ENCODE data around the gene PSD4.

DNA sequence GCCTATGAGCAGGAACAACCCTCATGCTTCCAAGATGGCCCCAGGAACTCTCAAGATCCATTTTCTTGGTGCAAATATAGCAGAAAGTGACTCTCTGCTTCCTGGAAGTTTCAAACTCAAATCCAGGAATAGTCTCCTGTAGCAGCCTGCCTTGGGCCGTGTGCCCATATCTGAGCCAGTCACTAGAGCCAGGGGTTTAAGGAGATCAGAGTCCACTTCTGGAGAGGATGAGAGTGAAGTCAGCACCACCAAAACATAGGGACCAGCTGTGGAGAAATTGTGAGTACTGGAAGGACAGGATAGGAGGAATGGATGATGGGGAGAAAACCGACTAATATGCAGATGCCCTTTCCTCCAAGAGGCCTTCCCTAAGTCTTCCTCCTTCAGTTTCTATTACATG is 33.2 kb downstream of the PSD4 start:
- TF ChIP-seq, protein P1, sequence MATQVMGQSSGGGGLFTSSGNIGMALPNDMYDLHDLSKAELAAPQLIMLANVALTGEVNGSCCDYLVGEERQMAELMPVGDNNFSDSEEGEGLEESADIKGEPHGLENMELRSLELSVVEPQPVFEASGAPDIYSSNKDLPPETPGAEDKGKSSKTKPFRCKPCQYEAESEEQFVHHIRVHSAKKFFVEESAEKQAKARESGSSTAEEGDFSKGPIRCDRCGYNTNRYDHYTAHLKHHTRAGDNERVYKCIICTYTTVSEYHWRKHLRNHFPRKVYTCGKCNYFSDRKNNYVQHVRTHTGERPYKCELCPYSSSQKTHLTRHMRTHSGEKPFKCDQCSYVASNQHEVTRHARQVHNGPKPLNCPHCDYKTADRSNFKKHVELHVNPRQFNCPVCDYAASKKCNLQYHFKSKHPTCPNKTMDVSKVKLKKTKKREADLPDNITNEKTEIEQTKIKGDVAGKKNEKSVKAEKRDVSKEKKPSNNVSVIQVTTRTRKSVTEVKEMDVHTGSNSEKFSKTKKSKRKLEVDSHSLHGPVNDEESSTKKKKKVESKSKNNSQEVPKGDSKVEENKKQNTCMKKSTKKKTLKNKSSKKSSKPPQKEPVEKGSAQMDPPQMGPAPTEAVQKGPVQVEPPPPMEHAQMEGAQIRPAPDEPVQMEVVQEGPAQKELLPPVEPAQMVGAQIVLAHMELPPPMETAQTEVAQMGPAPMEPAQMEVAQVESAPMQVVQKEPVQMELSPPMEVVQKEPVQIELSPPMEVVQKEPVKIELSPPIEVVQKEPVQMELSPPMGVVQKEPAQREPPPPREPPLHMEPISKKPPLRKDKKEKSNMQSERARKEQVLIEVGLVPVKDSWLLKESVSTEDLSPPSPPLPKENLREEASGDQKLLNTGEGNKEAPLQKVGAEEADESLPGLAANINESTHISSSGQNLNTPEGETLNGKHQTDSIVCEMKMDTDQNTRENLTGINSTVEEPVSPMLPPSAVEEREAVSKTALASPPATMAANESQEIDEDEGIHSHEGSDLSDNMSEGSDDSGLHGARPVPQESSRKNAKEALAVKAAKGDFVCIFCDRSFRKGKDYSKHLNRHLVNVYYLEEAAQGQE (IDR thresholded peaks at IDR 0.05; ENCODE audit: insufficient read depth in 1 of 2, low read depth in 2 of 2, low read length in 2 of 2) = no peak
- no peak for TF ChIP-seq POLR2AphosphoS5 (IDR thresholded peaks at IDR 0.05; ENCODE audit: low read depth, low read length)
- no peak for TF ChIP-seq SIN3A (IDR thresholded peaks at IDR 0.05; ENCODE audit: borderline replicate concordance, insufficient read depth, low read length)
